Neural cell (in vitro differentiated cells): ENCODE results near the gene NSMCE1. TPM values are rescaled to one million over a fixed set of nuclear protein-coding genes. Genes with fewer than 3 reads are reported as not detected.

Experiments used
- H2AFZ ChIP-seq: fragments of 200-600, 300-800 bp; sonication (generic), shearing (Covaris generic); 2 replicates; pipeline ENCODE4 v1.6.0; 2014; ENCODE audit warnings: low read depth, mild to moderate bottlenecking, antibody characterized with exemption, low read length, moderate library complexity
- H3F3A ChIP-seq: fragments of 200-600 bp; shearing (Covaris generic); 2 replicates; pipeline ENCODE4 v1.6.1; 2016; ENCODE audit warnings: mild to moderate bottlenecking, moderate library complexity, mixed read lengths, antibody characterized with exemption, low read length; ENCODE audit not compliant: insufficient read depth, poor library complexity, severe bottlenecking
- H3K27ac ChIP-seq: fragments of 200-600, 300-800 bp; sonication (generic), shearing (Covaris generic); 2 replicates; pipeline ENCODE4 v1.5.1; 2014; ENCODE audit warnings: mild to moderate bottlenecking, low read length, moderate library complexity
- H3K27me3 ChIP-seq: fragments of 300-800, 200-600 bp; sonication (generic), shearing (Covaris generic); 2 replicates; pipeline ENCODE4 v1.6.0; 2014; ENCODE audit warnings: mild to moderate bottlenecking, low read depth, low read length, moderate library complexity; ENCODE audit not compliant: insufficient read depth
- H3K36me3 ChIP-seq: fragments of 300-800, 200-600 bp; sonication (generic), shearing (Covaris generic); 2 replicates; pipeline ENCODE4 v1.5.1; 2014; ENCODE audit warnings: mild to moderate bottlenecking, antibody characterized with exemption, low read length, moderate library complexity; ENCODE audit not compliant: insufficient read depth
- H3K4me2 ChIP-seq: fragments of 300-800, 200-600 bp; sonication (generic), shearing (Covaris generic); 2 replicates; pipeline ENCODE4 v1.6.0; 2014; ENCODE audit warnings: mild to moderate bottlenecking, low read length
- H3K4me3 ChIP-seq: fragments of 300-800, 200-600 bp; sonication (generic), shearing (Covaris generic); 2 replicates; pipeline ENCODE4 v1.5.1; 2014; ENCODE audit warnings: mild to moderate bottlenecking, low read length, moderate library complexity
- H3K79me2 ChIP-seq: fragments of 200-600 bp; shearing (Covaris generic); replicated peaks from 2 replicates; pipeline ENCODE4 v1.6.0; 2014; ENCODE audit warnings: mild to moderate bottlenecking, low read length, moderate library complexity; ENCODE audit not compliant: insufficient read depth
- H3K9ac ChIP-seq: fragments of 300-800, 200-600 bp; sonication (generic), shearing (Covaris generic); 2 replicates; pipeline ENCODE4 v1.6.1; 2016; ENCODE audit warnings: mild to moderate bottlenecking, low read length, mixed read lengths
- H3K9me2 ChIP-seq: fragments of 200-600 bp; shearing (Covaris generic); 2 replicates; pipeline ENCODE4 v1.6.1; 2016; ENCODE audit warnings: mild to moderate bottlenecking, low read length, mixed read lengths; ENCODE audit not compliant: insufficient read depth
- H3K9me3 ChIP-seq: fragments of 200-600, 300-800 bp; sonication (generic), shearing (Covaris generic); 2 replicates; pipeline ENCODE4 v1.6.1; 2016; ENCODE audit warnings: mild to moderate bottlenecking, mixed run types, low read length, moderate library complexity, mixed read lengths
- H4K20me1 ChIP-seq: fragments of 200-600 bp; shearing (Covaris generic); 2 replicates; pipeline ENCODE4 v1.6.1; 2016; ENCODE audit warnings: mild to moderate bottlenecking, mixed run types; ENCODE audit not compliant: insufficient read depth
- EP300 ChIP-seq: fragments of 450-650 bp; conservative IDR thresholded peaks from 2 replicates; pipeline ENCODE4 v1.6.1; 2014; ENCODE audit warnings: antibody characterized with exemption, mild to moderate bottlenecking, moderate library complexity; ENCODE audit not compliant: poor library complexity, severe bottlenecking
- EZH2 ChIP-seq: fragments of 200-600, 300-800 bp; shearing (Covaris generic), sonication (generic); IDR thresholded peaks from 2 replicates; pipeline ENCODE4 v1.6.1; 2014; ENCODE audit warnings: antibody characterized with exemption, low read length, borderline replicate concordance, mild to moderate bottlenecking; ENCODE audit not compliant: insufficient read depth, poor library complexity, severe bottlenecking
- MXI1 ChIP-seq: fragments of 450-650 bp; conservative IDR thresholded peaks from 2 replicates; pipeline ENCODE4 v1.6.1; 2014; ENCODE audit warnings: antibody characterized with exemption, mild to moderate bottlenecking; ENCODE audit not compliant: poor library complexity, severe bottlenecking
- POLR2AphosphoS5 ChIP-seq: IDR thresholded peaks from 2 replicates; pipeline ENCODE4 v1.6.1; 2012
- RAD21 ChIP-seq: fragments of 450-650 bp; conservative IDR thresholded peaks from 2 replicates; pipeline ENCODE4 v1.6.1; 2014; ENCODE audit warnings: antibody characterized with exemption, mild to moderate bottlenecking, moderate library complexity
- SMC3 ChIP-seq: fragments of 450-650 bp; conservative IDR thresholded peaks from 2 replicates; pipeline ENCODE4 v1.6.1; 2014; ENCODE audit warnings: antibody characterized with exemption, mild to moderate bottlenecking, moderate library complexity; ENCODE audit not compliant: poor library complexity
- TAF1 ChIP-seq: IDR thresholded peaks from 2 replicates; pipeline ENCODE4 v1.6.1; 2012; ENCODE audit warnings: low read depth
- polyA plus RNA-seq: library from polyadenylated mRNA; depleted of rRNA; stranded (reverse); fragments of >200 nt; gene quantifications from 2 replicates; pipeline ENCODE4 v1.2.3, GENCODE V29; 2014
- TF ChIP-seq, protein P1 (sequence below): IDR thresholded peaks from 2 replicates; pipeline ENCODE4 v1.6.1; 2012; ENCODE audit warnings: borderline replicate concordance
- TF ChIP-seq, protein P2 (sequence below): fragments of 450-650 bp; IDR thresholded peaks from 2 replicates; pipeline ENCODE4 v1.5.1; 2014; ENCODE audit warnings: antibody characterized with exemption, mild to moderate bottlenecking, moderate library complexity; ENCODE audit not compliant: poor library complexity, severe bottlenecking

Gene NSMCE1
- polyA plus RNA-seq, 1 donor from 2014 or later: 11.5 TPM

DNA sequence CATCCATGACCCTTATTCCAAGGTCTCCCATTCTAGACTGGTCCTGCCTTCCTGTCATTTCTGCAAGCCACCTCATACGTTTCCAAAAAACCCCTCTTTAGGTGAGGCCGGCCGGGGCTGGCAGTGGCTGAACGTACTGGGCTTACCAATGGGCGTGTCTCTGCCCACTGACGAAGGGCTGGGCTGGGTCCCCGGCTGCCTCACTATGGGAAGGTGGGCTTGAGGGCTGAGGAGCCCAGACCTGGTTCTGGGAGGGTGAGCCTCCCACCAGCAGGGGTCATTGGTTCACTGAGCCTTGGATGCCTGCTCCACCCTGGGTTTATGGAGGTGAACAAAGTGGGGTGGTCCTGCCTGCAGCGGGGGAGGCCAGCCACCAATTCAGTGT, 45.4 kb downstream of the NSMCE1 start:
- no peak overlapping the region for H2AFZ ChIP-seq

DNA sequence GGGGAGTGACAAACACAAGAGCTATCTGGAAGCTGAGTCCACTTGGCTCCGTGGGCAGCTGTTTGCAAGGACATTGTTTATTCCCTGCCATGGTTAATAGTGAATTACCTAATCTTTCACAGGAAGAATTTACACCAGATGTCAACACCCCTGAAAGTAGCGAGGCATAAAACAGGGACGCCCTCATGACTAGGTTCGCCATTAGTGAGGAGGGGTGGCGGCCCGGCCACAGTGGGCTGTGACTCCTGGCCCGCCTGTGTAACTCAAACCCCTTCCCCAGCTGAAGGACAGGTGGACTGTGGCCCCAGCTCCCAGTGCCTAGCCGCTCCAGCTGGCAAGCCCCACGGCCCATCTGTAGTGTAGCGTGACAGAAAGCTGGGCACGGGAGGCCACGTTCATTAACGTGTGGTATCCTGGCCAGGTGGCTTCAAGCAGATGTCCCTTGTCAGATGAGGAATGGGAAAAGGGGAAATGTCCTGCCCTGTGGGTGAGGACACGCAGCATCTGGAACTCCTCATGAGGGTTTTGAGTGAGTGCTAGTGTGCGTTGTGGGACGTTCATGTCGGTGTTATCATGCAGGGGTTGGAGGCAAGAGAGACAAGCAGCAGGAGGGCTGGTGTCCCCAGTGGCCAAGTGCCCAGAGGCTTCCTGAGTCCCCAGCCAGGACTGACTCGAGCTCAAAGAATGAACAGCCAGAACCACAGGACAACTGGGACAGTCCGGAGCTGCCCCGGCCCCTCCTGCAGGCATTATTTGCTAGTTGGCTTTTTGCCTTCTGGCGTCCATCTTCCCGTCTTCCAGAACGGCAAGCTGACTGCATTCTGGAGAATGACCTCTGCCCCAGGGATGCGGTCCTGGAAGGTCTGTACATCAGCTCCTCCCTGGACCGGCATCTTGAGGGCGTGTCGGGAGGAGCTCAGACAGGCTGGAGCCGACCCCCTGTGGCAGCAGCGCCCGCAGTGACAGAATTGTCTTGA, 46.0 kb downstream of the NSMCE1 start:
- H3K4me3 ChIP-seq: no peak overlapping the region
- no peak overlapping the region for H3K9ac ChIP-seq
- no peaks in the 10 kb centered on the region for H4K20me1 ChIP-seq
- no peaks in the 10 kb centered on the region for H3K36me3 ChIP-seq
- no peaks in the 10 kb centered on the region for H3F3A ChIP-seq
- H3K9me3 ChIP-seq: no peaks in the 10 kb centered on the region
- H3K27ac ChIP-seq: no peak overlapping the region
- H2AFZ ChIP-seq: no peak overlapping the region
- no peaks in the 10 kb centered on the region for H3K79me2 ChIP-seq
- H3K9me2 ChIP-seq: no peaks in the 10 kb centered on the region
- H3K4me2 ChIP-seq: no peak overlapping the region
- H3K27me3 ChIP-seq: no peaks in the 10 kb centered on the region
- TF ChIP-seq EP300: no peak
- TF ChIP-seq, protein P1, sequence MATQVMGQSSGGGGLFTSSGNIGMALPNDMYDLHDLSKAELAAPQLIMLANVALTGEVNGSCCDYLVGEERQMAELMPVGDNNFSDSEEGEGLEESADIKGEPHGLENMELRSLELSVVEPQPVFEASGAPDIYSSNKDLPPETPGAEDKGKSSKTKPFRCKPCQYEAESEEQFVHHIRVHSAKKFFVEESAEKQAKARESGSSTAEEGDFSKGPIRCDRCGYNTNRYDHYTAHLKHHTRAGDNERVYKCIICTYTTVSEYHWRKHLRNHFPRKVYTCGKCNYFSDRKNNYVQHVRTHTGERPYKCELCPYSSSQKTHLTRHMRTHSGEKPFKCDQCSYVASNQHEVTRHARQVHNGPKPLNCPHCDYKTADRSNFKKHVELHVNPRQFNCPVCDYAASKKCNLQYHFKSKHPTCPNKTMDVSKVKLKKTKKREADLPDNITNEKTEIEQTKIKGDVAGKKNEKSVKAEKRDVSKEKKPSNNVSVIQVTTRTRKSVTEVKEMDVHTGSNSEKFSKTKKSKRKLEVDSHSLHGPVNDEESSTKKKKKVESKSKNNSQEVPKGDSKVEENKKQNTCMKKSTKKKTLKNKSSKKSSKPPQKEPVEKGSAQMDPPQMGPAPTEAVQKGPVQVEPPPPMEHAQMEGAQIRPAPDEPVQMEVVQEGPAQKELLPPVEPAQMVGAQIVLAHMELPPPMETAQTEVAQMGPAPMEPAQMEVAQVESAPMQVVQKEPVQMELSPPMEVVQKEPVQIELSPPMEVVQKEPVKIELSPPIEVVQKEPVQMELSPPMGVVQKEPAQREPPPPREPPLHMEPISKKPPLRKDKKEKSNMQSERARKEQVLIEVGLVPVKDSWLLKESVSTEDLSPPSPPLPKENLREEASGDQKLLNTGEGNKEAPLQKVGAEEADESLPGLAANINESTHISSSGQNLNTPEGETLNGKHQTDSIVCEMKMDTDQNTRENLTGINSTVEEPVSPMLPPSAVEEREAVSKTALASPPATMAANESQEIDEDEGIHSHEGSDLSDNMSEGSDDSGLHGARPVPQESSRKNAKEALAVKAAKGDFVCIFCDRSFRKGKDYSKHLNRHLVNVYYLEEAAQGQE: no peak
- TF ChIP-seq EZH2: no peak
- TF ChIP-seq MXI1: no peak
- TF ChIP-seq TAF1: no peak
- no peak for TF ChIP-seq POLR2AphosphoS5
- no peak for TF ChIP-seq RAD21
- TF ChIP-seq, protein P2, sequence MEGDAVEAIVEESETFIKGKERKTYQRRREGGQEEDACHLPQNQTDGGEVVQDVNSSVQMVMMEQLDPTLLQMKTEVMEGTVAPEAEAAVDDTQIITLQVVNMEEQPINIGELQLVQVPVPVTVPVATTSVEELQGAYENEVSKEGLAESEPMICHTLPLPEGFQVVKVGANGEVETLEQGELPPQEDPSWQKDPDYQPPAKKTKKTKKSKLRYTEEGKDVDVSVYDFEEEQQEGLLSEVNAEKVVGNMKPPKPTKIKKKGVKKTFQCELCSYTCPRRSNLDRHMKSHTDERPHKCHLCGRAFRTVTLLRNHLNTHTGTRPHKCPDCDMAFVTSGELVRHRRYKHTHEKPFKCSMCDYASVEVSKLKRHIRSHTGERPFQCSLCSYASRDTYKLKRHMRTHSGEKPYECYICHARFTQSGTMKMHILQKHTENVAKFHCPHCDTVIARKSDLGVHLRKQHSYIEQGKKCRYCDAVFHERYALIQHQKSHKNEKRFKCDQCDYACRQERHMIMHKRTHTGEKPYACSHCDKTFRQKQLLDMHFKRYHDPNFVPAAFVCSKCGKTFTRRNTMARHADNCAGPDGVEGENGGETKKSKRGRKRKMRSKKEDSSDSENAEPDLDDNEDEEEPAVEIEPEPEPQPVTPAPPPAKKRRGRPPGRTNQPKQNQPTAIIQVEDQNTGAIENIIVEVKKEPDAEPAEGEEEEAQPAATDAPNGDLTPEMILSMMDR: no peak

More for the DNA sequence above, 45.4 kb downstream of the NSMCE1 start:
- Histone ChIP-seq H3K9me3 (no peaks in the 10 kb centered on the region), H3K9me2 (no peaks in the 10 kb centered on the region), H3K4me3 (no peak overlapping the region), H3K9ac (no peak overlapping the region), H3K4me2 (no peak overlapping the region), H4K20me1 (no peaks in the 10 kb centered on the region), H3K27ac (no peak overlapping the region), H3K27me3 (no peaks in the 10 kb centered on the region), H3F3A (no peaks in the 10 kb centered on the region), H3K79me2 (no peaks in the 10 kb centered on the region), H3K36me3 (no peaks in the 10 kb centered on the region)
- no peak for TF ChIP-seq TAF1
- TF ChIP-seq POLR2AphosphoS5: no peak
- no peak for TF ChIP-seq EP300
- TF ChIP-seq, protein P2: no peak
- TF ChIP-seq RAD21: no peak
- TF ChIP-seq, protein P1: no peak
- no peak for TF ChIP-seq SMC3
- no peak for TF ChIP-seq MXI1
- TF ChIP-seq EZH2: no peak
